Epidermal melanocyte (primary cell): ENCODE data around the gene PDE1A.
"Not testable (repeated sequence)": the region's sequence is repeated elsewhere in the genome, so short reads cannot be mapped to it uniquely, and the experiment has no call there.

Source experiments
- DNase-seq: peaks from one replicate; pipeline ENCODE4 v3.0.0; 2011; ENCODE audit warnings: low spot score; ENCODE audit not compliant: insufficient read length

PDE1A gene

GRCh38 chr2:182410120-182410519 lies 16.7 kb downstream of the PDE1A start:
- DNase-seq: no peak

DNA sequence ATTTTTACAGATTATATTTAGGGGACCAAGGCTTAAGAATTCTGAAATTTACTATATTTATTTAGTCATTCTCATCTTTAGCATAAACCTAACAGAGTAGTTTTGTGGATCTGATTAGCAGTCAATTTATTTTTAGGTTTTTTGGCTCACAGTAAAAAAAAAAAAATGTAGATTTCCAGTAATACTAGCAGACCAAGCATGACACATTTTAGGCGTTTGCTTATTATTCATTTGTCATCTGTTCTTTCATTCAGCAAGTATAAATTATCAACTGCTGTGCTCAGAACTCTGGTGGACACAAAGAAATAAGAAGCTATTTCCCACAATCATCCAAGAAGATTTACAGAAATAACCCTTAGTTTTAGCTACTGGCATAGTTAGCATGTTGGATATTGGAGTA lies 20.6 kb downstream of the PDE1A start:
- no peak for DNase-seq

GRCh38 chr2:182404975-182405561 lies 21.8 kb downstream of the PDE1A start:
- DNase-seq: no peak

DNA sequence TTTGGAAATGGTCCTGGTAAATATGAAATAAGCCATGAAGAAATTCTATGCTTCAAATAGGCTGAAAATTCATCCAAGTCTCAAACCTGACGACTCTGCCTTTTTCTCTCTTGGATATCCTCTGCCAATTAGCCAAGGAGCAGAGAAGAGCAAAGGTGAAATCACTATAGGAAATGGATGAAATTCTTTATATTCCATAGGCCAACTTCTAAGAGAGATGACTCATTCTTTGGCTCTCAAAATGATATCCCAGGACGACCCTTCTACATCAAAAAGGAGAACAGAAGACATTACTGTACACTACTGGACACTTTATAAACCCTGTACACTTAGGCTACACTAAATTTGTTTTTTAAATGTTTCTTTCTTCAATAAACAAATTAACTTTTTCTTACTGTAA lies 22.7 kb downstream of the PDE1A start:
- no peak for DNase-seq

- DNase-seq: no peak
Observed at GRCh38 chr2:182393270-182393760, 33.5 kb downstream of the PDE1A start.

GRCh38 chr2:182391443-182391842 lies 35.4 kb downstream of the PDE1A start:
- DNase-seq: no peak

DNA sequence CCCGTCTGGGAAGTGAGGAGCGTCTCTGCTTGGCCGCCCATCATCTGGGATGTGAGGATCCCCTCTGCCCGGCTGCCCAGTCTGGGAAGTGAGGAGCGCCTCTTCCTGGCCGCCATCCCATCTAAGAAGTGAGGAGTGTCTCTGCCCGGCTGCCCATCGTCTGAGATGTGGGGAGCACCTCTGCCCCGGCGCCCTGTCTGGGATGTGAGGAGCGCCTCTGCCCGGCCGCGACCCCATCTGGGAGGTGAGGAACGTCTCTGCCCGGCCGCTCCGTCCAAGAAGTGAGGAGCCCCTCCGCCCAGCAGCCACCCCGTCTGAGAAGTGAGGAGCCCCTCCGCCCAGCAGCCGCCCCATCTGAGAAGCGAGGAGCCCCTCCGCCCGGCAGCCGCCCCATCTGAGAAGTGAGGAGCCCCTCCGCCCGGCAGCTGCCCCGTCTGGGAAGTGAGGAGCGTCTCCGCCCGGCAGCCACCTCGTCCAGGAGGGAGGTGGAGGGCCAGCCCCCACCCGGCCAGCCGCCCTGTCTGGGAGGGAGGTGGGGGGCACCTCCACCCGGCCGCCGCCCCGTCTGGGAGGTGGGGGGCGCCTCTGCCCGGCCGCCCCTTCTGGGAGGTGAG lies 40.5 kb downstream of the PDE1A start:
- DNase-seq: not testable (repeated sequence)

GRCh38 chr2:182384860-182385259 lies 42.0 kb downstream of the PDE1A start:
- no peak for DNase-seq

GRCh38 chr2:182381225-182381624 lies 45.6 kb downstream of the PDE1A start:
- no peak for DNase-seq

GRCh38 chr2:182379241-182379640 lies 47.6 kb downstream of the PDE1A start:
- no peak for DNase-seq

GRCh38 chr2:182378759-182379158 lies 48.1 kb downstream of the PDE1A start:
- DNase-seq: no peak

DNA sequence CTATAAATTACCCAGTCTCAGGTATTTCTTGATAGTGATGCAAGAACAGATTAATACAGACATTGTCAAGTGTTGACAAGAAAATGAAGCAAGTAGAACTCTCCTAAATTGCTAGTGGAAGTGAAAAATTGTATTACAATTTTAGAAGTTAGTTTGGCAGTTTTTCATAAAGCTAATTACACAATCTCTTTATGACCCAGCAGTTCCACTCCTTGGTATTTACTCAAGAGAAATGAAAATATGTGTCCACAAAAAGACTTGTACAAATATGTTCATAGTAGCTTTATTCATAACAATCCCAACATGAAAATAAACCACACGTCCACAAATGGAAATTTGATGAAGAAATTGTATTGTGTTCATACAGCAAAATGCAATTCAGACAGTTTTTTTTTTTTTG lies 49.4 kb downstream of the PDE1A start:
- DNase-seq: no peak

DNA sequence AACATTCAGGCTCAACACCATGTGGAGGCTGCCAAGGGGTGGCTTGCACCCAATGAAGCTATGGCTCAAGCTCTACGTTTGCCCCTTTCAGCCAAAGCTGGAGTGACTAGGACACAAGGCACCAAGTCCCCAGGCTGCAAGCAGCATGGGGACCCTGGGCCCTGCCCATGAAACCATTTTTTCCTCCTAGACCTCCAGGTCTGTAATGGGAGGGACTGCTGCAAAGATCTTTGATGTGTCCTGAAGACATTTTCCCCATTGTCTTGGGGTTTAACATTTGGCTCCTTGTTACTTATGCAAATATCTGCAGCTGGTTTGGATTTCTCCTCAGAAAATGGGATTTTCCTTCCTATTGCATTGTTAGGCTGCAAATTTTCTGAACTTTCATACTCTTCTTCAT lies 51.0 kb downstream of the PDE1A start:
- DNase-seq: no peak

DNA sequence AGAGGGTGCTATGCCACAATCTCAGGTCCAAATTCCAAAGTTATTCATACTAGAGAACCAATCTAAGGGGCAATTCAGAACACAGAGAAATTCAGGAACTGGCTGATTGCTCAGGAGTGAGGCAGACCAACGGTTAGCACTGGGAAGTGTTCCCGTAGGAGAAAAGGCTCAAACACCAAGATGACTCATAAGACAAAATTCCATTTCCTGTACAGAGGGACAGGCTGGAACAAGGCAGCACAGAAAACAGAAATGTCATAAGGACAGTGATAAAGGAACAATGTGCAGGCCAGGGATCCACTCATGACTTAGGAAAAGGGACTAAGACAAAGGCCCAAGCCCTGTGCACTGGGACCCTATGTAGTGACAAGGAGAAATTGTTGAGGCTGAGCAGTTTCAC lies 54.2 kb downstream of the PDE1A start:
- DNase-seq: peak; percentile 33

DNA sequence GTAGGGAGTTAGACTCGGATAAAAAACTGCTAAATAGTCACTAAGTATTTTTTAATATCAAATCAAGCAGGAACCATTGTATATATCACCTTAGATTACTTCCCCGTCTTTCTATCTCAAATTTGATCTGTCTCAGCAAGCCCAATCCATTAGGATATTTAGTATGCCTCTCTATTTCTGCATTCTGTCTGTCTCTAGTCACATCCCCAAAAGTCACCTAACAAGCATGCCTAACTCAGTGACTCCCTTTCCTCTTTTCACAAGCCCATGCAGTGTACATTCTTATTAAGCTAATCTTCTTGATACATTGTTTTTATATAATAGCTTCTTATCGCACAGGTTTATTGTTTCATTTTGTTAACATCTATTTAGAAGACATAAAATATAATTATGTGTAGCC lies 57.8 kb downstream of the PDE1A start:
- DNase-seq: no peak

DNA sequence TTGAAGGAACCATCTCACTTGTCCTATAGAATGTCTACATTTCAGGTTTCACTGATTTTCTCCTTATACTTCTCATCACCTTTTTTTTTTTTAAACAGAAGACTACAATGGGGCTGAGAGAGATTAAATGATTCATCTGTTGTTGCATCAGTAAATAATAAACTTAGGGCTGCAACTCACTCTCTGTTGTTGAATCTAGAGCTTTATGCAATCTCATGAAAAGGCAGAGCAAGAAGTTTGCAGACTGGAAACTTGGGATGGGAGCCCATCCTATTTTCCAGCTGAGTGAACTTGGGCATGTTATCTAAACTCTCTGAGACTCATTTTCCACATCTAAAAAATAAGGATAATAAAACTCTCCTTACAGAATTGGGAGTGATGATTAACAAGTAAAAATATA lies 58.4 kb downstream of the PDE1A start:
- DNase-seq: no peak

DNA sequence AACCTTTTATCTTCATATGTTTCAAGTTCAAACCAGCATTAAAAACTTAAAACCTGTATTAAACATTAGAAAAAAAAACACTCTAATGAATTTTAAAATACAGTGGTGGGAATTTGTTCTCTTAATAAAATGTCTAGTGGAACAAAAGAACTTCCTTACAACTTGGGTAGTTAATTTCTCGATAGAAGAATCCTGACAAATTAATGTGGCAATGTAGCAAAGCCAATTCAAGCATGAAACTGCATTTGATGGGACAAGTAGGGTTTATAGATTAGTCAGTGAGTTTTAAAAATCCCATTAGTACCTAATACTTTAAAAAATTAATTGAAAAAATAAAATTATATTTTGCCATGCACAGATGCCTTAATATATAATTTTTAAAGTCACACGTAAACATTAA lies 59.4 kb downstream of the PDE1A start:
- no peak for DNase-seq

DNA sequence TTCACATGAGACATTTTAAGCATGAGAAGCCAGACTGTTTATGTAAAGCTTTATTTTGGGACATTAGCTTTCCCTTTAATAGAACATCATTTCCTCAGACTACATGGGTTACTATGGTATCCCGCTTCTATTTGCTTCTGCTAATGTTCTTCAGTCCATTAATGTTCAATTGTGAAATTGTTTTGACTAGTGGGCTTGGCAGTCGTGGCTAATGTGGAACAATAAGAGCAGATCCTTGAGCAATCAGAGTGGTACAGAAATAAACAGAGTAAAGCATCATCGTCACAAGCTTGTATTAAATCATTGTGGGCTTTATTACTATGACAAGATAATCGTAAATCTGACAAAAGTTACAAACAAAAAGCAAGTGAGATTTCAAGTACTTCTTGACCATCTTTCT lies 60.2 kb downstream of the PDE1A start:
- no peak for DNase-seq

- DNase-seq: no peak
Observed at GRCh38 chr2:182365855-182366254, 61.0 kb downstream of the PDE1A start.

DNA sequence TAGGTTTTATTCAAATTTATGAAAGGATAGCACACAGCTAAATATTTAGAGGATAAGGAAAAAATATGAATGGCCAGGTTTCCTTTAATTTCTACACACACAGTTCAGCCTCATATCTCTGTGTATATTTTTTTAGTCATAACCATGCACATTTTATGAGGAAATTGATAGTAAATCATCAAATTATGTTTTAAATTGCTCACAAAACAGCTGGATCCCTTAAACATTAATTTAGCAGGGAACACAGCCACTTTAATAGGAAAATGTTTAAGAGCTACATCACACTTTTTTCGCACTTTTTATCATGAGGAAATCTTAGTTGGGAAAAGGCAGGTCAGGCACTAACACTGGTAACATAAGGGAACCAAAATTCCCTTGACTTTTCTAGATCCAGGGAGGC lies 65.4 kb downstream of the PDE1A start:
- no peak for DNase-seq

GRCh38 chr2:182360663-182361260 lies 66.1 kb downstream of the PDE1A start:
- no peak for DNase-seq

- no peak for DNase-seq
Observed at GRCh38 chr2:182359990-182360662, 66.7 kb downstream of the PDE1A start.
